H9 (cell line): Measurements from ENCODE around the gene BCAS3. TPM values are rescaled to one million over a fixed set of nuclear protein-coding genes. Genes with fewer than 3 reads are reported as not detected.

Experiments used
- DNase-seq: peaks from one replicate; pipeline ENCODE4 v3.0.0-alpha.2; 2017
- H2AFZ ChIP-seq: one replicate; pipeline ENCODE4 v1.6.1; 2013; ENCODE audit warnings: mild to moderate bottlenecking, low read length, control low read depth, moderate library complexity
- H2AK5ac ChIP-seq: 2 replicates; pipeline ENCODE4 v1.6.1; 2013; ENCODE audit warnings: low read length, control low read depth, mixed read lengths; ENCODE audit not compliant: insufficient read length
- H2BK120ac ChIP-seq: one replicate; pipeline ENCODE4 v1.6.1; 2013; ENCODE audit warnings: low read depth, mild to moderate bottlenecking, low read length, control low read depth, inconsistent platforms; ENCODE audit not compliant: poor library complexity, severe bottlenecking
- H2BK12ac ChIP-seq: 2 replicates; pipeline ENCODE4 v1.6.1; 2013; ENCODE audit warnings: low read length, control low read depth, mixed read lengths, low read depth; ENCODE audit not compliant: insufficient read length
- H2BK15ac ChIP-seq: 2 replicates; pipeline ENCODE4 v1.6.1; 2013; ENCODE audit warnings: low read depth, low read length, control low read depth
- H2BK20ac ChIP-seq: one replicate; pipeline ENCODE4 v1.6.1; 2013; ENCODE audit warnings: low read depth, mild to moderate bottlenecking, low read length, control low read depth, inconsistent platforms; ENCODE audit not compliant: poor library complexity, severe bottlenecking
- H2BK5ac ChIP-seq: 2 replicates; pipeline ENCODE4 v1.6.1; 2013; ENCODE audit warnings: low read length, control low read depth, mixed read lengths; ENCODE audit not compliant: insufficient read length
- H3K14ac ChIP-seq: 2 replicates; pipeline ENCODE4 v1.6.1; 2013; ENCODE audit warnings: low read length, control low read depth; ENCODE audit not compliant: insufficient read depth
- H3K18ac ChIP-seq: 2 replicates; pipeline ENCODE4 v1.6.1; 2013; ENCODE audit warnings: low read depth, mild to moderate bottlenecking, mixed read lengths, low read length, control low read depth; ENCODE audit not compliant: insufficient read length
- H3K23ac ChIP-seq: 2 replicates; pipeline ENCODE4 v1.6.1; 2013; ENCODE audit warnings: low read length, control low read depth, mixed read lengths, low read depth; ENCODE audit not compliant: insufficient read length
- H3K23me2 ChIP-seq: 2 replicates; pipeline ENCODE4 v1.6.1; 2013; ENCODE audit warnings: low read depth, mild to moderate bottlenecking, mixed read lengths, low read length, control low read depth; ENCODE audit not compliant: insufficient read length, poor library complexity, severe bottlenecking
- H3K27ac ChIP-seq: 2 replicates; pipeline ENCODE4 v1.5.1; 2013; ENCODE audit warnings: low read length, control low read depth, mixed read lengths, low read depth; ENCODE audit not compliant: insufficient read length
- H3K27me3 ChIP-seq: 2 replicates; pipeline ENCODE4 v1.6.1; 2013; ENCODE audit warnings: low read length, control low read depth, inconsistent platforms; ENCODE audit not compliant: insufficient read depth
- H3K4ac ChIP-seq: 2 replicates; pipeline ENCODE4 v1.6.1; 2013; ENCODE audit warnings: low read depth, mild to moderate bottlenecking, control low read depth, inconsistent platforms, low read length, moderate library complexity
- H3K4me1 ChIP-seq: 2 replicates; pipeline ENCODE4 v1.6.1; 2013; ENCODE audit warnings: low read length, control low read depth, inconsistent platforms; ENCODE audit not compliant: insufficient read depth
- H3K4me2 ChIP-seq: 2 replicates; pipeline ENCODE4 v1.6.1; 2013; ENCODE audit warnings: low read length, control low read depth, mixed read lengths; ENCODE audit not compliant: insufficient read length, insufficient read depth
- H3K56ac ChIP-seq: 2 replicates; pipeline ENCODE4 v1.6.1; 2013; ENCODE audit warnings: low read depth, mild to moderate bottlenecking, mixed read lengths, low read length, control low read depth; ENCODE audit not compliant: insufficient read length
- H3K79me1 ChIP-seq: 2 replicates; pipeline ENCODE4 v1.6.1; 2013; ENCODE audit warnings: low read depth, mild to moderate bottlenecking, moderate library complexity, low read length, control low read depth, inconsistent platforms; ENCODE audit not compliant: insufficient read depth, poor library complexity, severe bottlenecking
- H3K79me2 ChIP-seq: 2 replicates; pipeline ENCODE4 v1.6.1; 2013; ENCODE audit warnings: low read length, control low read depth, inconsistent platforms; ENCODE audit not compliant: insufficient read depth
- H3K9ac ChIP-seq: 2 replicates; pipeline ENCODE4 v1.6.1; 2013; ENCODE audit warnings: low read length, control low read depth, mixed read lengths; ENCODE audit not compliant: insufficient read length; ENCODE audit errors: extremely low read depth
- H3K9me3 ChIP-seq: one replicate; pipeline ENCODE4 v1.6.1; 2013; ENCODE audit warnings: low read depth, low read length, inconsistent platforms; ENCODE audit not compliant: control insufficient read depth
- H3T11ph ChIP-seq: one replicate; pipeline ENCODE4 v1.6.1; 2013; ENCODE audit warnings: mild to moderate bottlenecking, low read length, control low read depth, inconsistent platforms
- H4K20me1 ChIP-seq: one replicate; pipeline ENCODE4 v1.6.1; 2013; ENCODE audit not compliant: control insufficient read depth, insufficient read length, insufficient read depth
- H4K5ac ChIP-seq: 2 replicates; pipeline ENCODE4 v1.6.1; 2013; ENCODE audit warnings: low read depth, mild to moderate bottlenecking, mixed read lengths, low read length, control low read depth; ENCODE audit not compliant: insufficient read length
- H4K8ac ChIP-seq: replicated peaks from 2 replicates; pipeline ENCODE4 v1.6.1; 2013; ENCODE audit warnings: low read length, control low read depth, mixed read lengths, low read depth; ENCODE audit not compliant: insufficient read length
- H4K91ac ChIP-seq: 2 replicates; pipeline ENCODE4 v1.6.1; 2013; ENCODE audit warnings: low read depth, mild to moderate bottlenecking, moderate library complexity, mixed read lengths, low read length, control low read depth; ENCODE audit not compliant: insufficient read length
- H3K27ac Mint-ChIP-seq, 3 experiments: 2 replicates in 2 of 3; 3 replicates in 1 of 3; pipeline ENCODE4 v1.8.0; 2020 to 2021; ENCODE audit warnings: mixed read lengths in 3 of 3, mild to moderate bottlenecking in 1 of 3, moderate library complexity in 1 of 3
- H3K27me3 Mint-ChIP-seq: 2 replicates; pipeline ENCODE4 v1.8.0; 2021; ENCODE audit warnings: low read depth, mild to moderate bottlenecking, moderate library complexity, mixed read lengths
- H3K36me3 Mint-ChIP-seq, 3 experiments: 2 replicates in 2 of 3; 3 replicates in 1 of 3; pipeline ENCODE4 v1.8.0; 2020 to 2021; ENCODE audit warnings: low read depth in 3 of 3, mixed read lengths in 3 of 3; ENCODE audit not compliant: insufficient read depth in 1 of 3
- H3K4me1 Mint-ChIP-seq, 2 experiments: 2 replicates each; pipeline ENCODE4 v1.8.0; 2020; ENCODE audit warnings: mixed read lengths in 2 of 2
- H3K4me3 Mint-ChIP-seq, 2 experiments: 2 replicates in 1 of 2; 3 replicates in 1 of 2; pipeline ENCODE4 v1.8.0; 2020 to 2021; ENCODE audit warnings: mild to moderate bottlenecking in 2 of 2, mixed read lengths in 2 of 2, moderate library complexity in 1 of 2
- H3K9me3 Mint-ChIP-seq, 2 experiments: 2 replicates in 1 of 2; 3 replicates in 1 of 2; pipeline ENCODE4 v1.8.0; 2020; ENCODE audit warnings: mild to moderate bottlenecking in 2 of 2, mixed read lengths in 2 of 2, moderate library complexity in 1 of 2
- WGBS: extraction: QIAGEN DNeasy Blood & Tissue Kit; methylation state at CpG from one replicate; pipeline ENCODE4 v1.1.7; 2013; ENCODE audit warnings: missing lambda C conversion rate, low lambda C conversion rate, mixed read lengths; ENCODE audit not compliant: insufficient read length; ENCODE audit errors: extremely low coverage; 5-methylcytosine and 5-hydroxymethylcytosine counted together
- total RNA-seq: library from RNA; stranded (reverse); gene quantifications from 2 replicates; pipeline ENCODE4 v1.2.1, GENCODE V29; 2021
- TF ChIP-seq, protein P1 (sequence below): fragments of 200-600 bp; sonication (generic); conservative IDR thresholded peaks from 3 replicates; pipeline ENCODE4 v1.8.0; 2021; ENCODE audit warnings: antibody characterized with exemption, mild to moderate bottlenecking

Gene BCAS3
- total RNA-seq, 1 experiment from 2014 or later = 22.4 TPM

DNA sequence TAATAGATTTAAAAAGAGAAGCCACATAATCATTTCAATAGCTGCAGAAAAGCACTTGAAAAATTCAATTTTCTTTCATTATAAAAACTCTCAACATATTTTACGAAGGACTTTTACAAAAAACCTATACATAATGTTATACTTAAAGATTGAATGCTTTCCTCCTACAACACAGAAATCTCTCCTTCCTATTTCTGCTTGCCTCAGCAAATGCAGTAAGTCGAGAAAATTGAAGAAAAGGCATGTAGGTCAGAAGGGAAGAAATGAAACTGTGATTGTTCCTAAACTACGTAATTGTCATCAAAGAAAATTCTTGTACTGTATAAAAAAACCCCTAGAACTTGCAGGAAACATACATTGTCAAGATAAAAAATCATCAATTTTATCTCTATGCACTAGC, 267.1 kb downstream of the BCAS3 start:
- Histone ChIP-seq H3K9me3 (no peaks in the 10 kb centered on the region), H3K4me2 (no peak overlapping the region), H3K27ac (no peak overlapping the region), H2AFZ (no peak overlapping the region), H2BK5ac (no peak overlapping the region), H2BK15ac (no peak overlapping the region), H4K20me1 (no peaks in the 10 kb centered on the region), H4K5ac (no peak overlapping the region), H3K56ac (no peak overlapping the region), H3K4me1 (no peaks in the 10 kb centered on the region), H2BK12ac (no peak overlapping the region), H3K79me2 (no peaks in the 10 kb centered on the region), H3K23me2 (no peaks in the 10 kb centered on the region), H3K79me1 (no peaks in the 10 kb centered on the region), H3K4ac (no peak overlapping the region), H3K14ac (no peak overlapping the region), H3K23ac (no peak overlapping the region), H3K18ac (no peak overlapping the region), H2BK120ac (no peak overlapping the region), H2AK5ac (no peak overlapping the region), H3K9ac (no peak overlapping the region), H2BK20ac (no peak overlapping the region), H3K27me3 (no peaks in the 10 kb centered on the region), H4K91ac (no peak overlapping the region), H3T11ph (no peak overlapping the region), H4K8ac (no peak overlapping the region)
- Mint-ChIP-seq H3K4me1 (no peaks in the 10 kb centered on the region), H3K9me3 (no peaks in the 10 kb centered on the region), H3K36me3 (no peaks in the 10 kb centered on the region), H3K4me3 (no peak overlapping the region), H3K27ac (no peak overlapping the region), H3K27me3 (no peaks in the 10 kb centered on the region)
- WGBS = 100% methylated on average over 1 of the region's 3 CpGs
- TF ChIP-seq, protein P1, sequence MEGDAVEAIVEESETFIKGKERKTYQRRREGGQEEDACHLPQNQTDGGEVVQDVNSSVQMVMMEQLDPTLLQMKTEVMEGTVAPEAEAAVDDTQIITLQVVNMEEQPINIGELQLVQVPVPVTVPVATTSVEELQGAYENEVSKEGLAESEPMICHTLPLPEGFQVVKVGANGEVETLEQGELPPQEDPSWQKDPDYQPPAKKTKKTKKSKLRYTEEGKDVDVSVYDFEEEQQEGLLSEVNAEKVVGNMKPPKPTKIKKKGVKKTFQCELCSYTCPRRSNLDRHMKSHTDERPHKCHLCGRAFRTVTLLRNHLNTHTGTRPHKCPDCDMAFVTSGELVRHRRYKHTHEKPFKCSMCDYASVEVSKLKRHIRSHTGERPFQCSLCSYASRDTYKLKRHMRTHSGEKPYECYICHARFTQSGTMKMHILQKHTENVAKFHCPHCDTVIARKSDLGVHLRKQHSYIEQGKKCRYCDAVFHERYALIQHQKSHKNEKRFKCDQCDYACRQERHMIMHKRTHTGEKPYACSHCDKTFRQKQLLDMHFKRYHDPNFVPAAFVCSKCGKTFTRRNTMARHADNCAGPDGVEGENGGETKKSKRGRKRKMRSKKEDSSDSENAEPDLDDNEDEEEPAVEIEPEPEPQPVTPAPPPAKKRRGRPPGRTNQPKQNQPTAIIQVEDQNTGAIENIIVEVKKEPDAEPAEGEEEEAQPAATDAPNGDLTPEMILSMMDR = no peak
- DNase-seq = no peak
